ENCODE measurements around the gene S100B. TPM values are rescaled to one million over a fixed set of nuclear protein-coding genes. Genes with fewer than 3 reads are reported as not detected.

Gene S100B
- not detected in 5 replicates for total RNA-seq (2022; extraction: Qiagen RNA extraction; ENCODE audit: low read depth)

DNA sequence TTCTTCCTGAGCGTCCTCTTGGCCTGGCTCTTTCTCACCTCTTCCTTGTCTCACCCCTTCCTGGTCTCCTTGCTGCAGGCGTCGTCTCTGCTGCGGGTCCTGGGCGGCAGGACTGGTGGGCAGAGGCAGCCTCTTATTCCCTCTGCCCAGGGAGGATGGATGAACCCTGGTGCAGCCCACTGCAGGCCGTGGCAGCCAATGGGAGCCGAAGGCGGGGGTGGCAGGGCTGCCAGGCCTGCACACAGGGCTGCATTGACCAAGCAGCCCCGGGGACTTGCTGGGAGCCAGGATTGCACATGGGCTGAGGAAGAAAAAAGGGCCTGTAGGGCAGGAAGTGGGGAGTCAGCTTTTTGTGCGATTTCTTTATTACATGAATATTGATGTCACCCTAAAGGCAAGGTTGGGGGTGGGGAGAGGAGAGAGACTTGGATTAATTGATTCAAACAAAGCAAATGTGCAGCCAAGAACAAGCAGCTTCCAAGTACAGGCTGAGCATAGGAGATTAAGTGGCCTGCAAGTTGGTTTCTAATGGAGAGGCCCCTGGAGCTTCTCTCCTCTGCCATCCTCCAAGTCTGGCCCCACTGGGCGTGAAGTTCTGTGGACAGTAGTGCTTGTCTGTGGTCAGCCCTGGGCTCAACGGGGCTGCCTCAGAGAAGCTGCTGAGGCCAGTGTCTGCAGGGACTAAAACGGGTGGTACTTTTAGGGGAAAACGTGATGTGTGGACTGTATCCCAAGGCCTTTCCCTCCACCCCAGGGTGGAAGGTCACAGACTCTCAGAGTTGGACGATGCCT is at the start of gene S100B:
S100B (minus strand) TSS at position 108 of the 792 bp plus-strand sequence. CDS start 2,667 bp downstream, outside the sequence.

DNA sequence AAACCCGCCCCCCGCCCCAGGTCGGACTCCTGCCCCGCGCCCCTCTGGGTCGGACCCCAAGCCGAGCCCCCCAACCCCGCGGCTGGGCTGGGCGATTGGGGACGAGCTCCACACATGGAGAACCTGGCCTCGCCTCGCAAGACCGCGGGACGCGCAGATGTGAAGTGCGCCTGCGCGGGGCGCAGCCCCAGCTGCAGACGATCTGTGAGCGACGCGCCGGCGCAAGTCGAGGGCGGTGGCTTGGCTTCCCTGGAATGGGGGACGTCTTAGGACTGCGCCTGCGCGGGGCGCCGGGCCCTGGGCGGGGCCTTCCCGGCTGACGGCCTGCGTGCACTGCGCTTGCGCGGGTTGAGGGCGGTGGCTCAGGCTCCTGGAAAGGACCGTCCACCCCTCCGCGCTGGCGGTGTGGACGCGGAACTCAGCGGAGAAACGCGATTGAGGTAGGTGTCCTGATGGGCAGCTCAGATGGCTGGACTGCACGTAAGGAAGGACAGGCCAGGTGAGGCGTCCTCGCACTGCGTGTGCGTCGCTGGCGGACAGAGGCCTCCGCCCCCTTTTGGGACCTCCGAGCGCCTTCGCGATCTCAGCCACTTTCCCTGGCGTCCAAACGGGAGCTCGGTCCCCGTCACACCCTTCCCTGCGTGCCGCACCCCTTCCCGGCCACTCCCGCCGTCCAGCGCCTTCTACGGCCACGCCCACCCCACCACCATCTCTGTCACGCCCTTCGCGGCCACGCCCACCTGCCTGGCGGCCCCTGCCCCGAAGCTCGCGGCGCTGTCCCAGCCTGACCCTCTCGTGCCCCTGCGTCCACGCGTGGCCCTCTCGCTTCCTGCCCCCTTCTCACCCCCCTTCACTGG is 30.7 kb upstream of the S100B start, which contains the start of gene PRMT2:
PRMT2 (plus strand) TSS at position 351 of the 857 bp plus-strand sequence. CDS start 1,278 bp downstream, outside the sequence.

Other genes starting within 250 kb of the S100B start
- 9.1 to 14.4 TPM (median 13.1 TPM) in 5 replicates for gene DIP2A, start 146.2 kb downstream of the S100B start, total RNA-seq (2022; extraction: Qiagen RNA extraction; ENCODE audit: low read depth)
- gene PRMT2, start 30.6 kb upstream of the S100B start, total RNA-seq (2022; extraction: Qiagen RNA extraction; ENCODE audit: low read depth): 48.6 to 51.5 TPM (median 50.2 TPM) in 5 replicates

Data from A549 treated with DMSO at 1 μM for 4 hours (cell line).